SK-N-SH (cell line): Measurements from ENCODE around the gene SIGLEC6. TPM values are rescaled to one million over a fixed set of nuclear protein-coding genes. Genes with fewer than 3 reads are reported as not detected.

ENCODE experiments used
- CTCF ChIA-PET: fragments of 300-600, 350-600 bp; formaldehyde crosslinking; extraction: SDS; loops from one replicate; lab custom pipeline; 2021; lab: Yijun Ruan, JAX
- POLR2A ChIA-PET: fragments of 350-600 bp; sonication (Branson Sonifier 250); formaldehyde crosslinking; extraction: SDS; loops from one replicate; lab custom pipeline; 2020; ENCODE audit warnings: antibody characterized with exemption, inconsistent platforms; lab: Yijun Ruan, JAX
- DNase-seq: peaks from one replicate; pipeline ENCODE4 v3.0.0; 2012
- H2AFZ ChIP-seq: fragments of 200-600 bp; sonication (generic); 2 replicates; pipeline ENCODE4 v1.8.1; 2016; ENCODE audit warnings: antibody characterized with exemption, mild to moderate bottlenecking, low read depth
- H3F3A ChIP-seq: fragments of 200-600 bp; sonication (generic); replicated peaks from 2 replicates; pipeline ENCODE3; 2016; ENCODE audit warnings: antibody characterized with exemption, mild to moderate bottlenecking; ENCODE audit not compliant: insufficient read depth
- H3K27ac ChIP-seq, 2 experiments: fragments of 200-500 bp in 1 of 2; fragments of 200-600 bp in 1 of 2; sonication (Bioruptor generic) in 1 of 2; sonication (generic), shearing (Covaris generic) in 1 of 2; 2 replicates each; pipeline versions ENCODE4 v1.5.1 to v1.6.1; 2014 to 2016; ENCODE audit warnings: low read depth in 2 of 2, inconsistent platforms in 1 of 2, low read length in 1 of 2, mild to moderate bottlenecking in 1 of 2, mixed read lengths in 1 of 2
- H3K27me3 ChIP-seq: fragments of 200-600 bp; sonication (generic), shearing (Covaris generic); 2 replicates; pipeline ENCODE4 v1.6.1; 2016; ENCODE audit warnings: mixed run types; ENCODE audit not compliant: insufficient read depth
- H3K36me3 ChIP-seq, 2 experiments: fragments of 200-500 bp in 1 of 2; fragments of 200-600 bp in 1 of 2; sonication (Bioruptor generic) in 1 of 2; sonication (generic) in 1 of 2; replicated peaks in 1 of 2; 2 replicates each; pipeline versions ENCODE3 to v1.5.1; 2014 to 2016; ENCODE audit warnings: low read length in 1 of 2, mild to moderate bottlenecking in 1 of 2; ENCODE audit not compliant: insufficient read depth in 2 of 2, control insufficient read depth in 1 of 2
- H3K4me1 ChIP-seq, 2 experiments: fragments of 200-500 bp in 1 of 2; fragments of 200-600 bp in 1 of 2; sonication (Bioruptor generic) in 1 of 2; sonication (generic), shearing (Covaris generic) in 1 of 2; 2 replicates each; pipeline versions ENCODE4 v1.5.1 to v1.6.1; 2014 to 2016; ENCODE audit warnings: low read depth in 1 of 2, low read length in 1 of 2, mixed run types in 1 of 2; ENCODE audit not compliant: insufficient read depth in 2 of 2, control insufficient read depth in 1 of 2
- H3K4me2 ChIP-seq: fragments of 200-600 bp; sonication (generic), shearing (Covaris generic); 2 replicates; pipeline ENCODE4 v1.6.1; 2017; ENCODE audit warnings: mixed run types
- H3K4me3 ChIP-seq, 2 experiments: fragments of 200-500 bp in 1 of 2; fragments of 200-600 bp in 1 of 2; sonication (Bioruptor generic) in 1 of 2; sonication (generic), shearing (Covaris generic) in 1 of 2; 2 replicates each; pipeline versions ENCODE4 v1.5.1 to v1.8.1; 2014 to 2016; ENCODE audit warnings: low read depth in 2 of 2, inconsistent platforms in 1 of 2, low read length in 1 of 2, mild to moderate bottlenecking in 1 of 2, mixed read lengths in 1 of 2, moderate library complexity in 1 of 2
- H3K79me2 ChIP-seq: fragments of 200-600 bp; sonication (generic); 2 replicates; pipeline ENCODE4 v1.8.1; 2017; ENCODE audit warnings: mild to moderate bottlenecking; ENCODE audit not compliant: insufficient read depth
- H3K9ac ChIP-seq: fragments of 200-600 bp; sonication (generic); 2 replicates; pipeline ENCODE4 v1.6.1; 2017; ENCODE audit warnings: mixed run types
- H3K9me2 ChIP-seq: fragments of 200-600 bp; sonication (generic); 2 replicates; pipeline ENCODE4 v1.6.1; 2017; ENCODE audit warnings: mixed run types
- H3K9me3 ChIP-seq: fragments of 200-600 bp; sonication (generic); 2 replicates; pipeline ENCODE4 v1.6.1; 2017; ENCODE audit warnings: mixed run types, mild to moderate bottlenecking, moderate library complexity
- H4K20me1 ChIP-seq: fragments of 200-600 bp; sonication (generic); 2 replicates; pipeline ENCODE4 v1.6.1; 2017; ENCODE audit warnings: mild to moderate bottlenecking, mixed run types; ENCODE audit not compliant: insufficient read depth
- FOXJ3 ChIP-seq: sonication (generic); formaldehyde crosslinking; IDR thresholded peaks from 2 replicates; pipeline ENCODE4 v1.5.1; 2020; ENCODE audit warnings: mild to moderate bottlenecking, missing genetic modification reagents
- MAX ChIP-seq: IDR thresholded peaks from 2 replicates; pipeline ENCODE4 v1.4.0; 2012; ENCODE audit warnings: low read depth
- MXI1 ChIP-seq: IDR thresholded peaks from 2 replicates; pipeline ENCODE4 v1.6.1; 2012; ENCODE audit warnings: mild to moderate bottlenecking, low read depth, low read length, improper control_type of control experiment
- PBX3 ChIP-seq: IDR thresholded peaks from 2 replicates; pipeline ENCODE4; 2012
- POLR2AphosphoS5 ChIP-seq: IDR thresholded peaks from 2 replicates; pipeline ENCODE4 v1.6.1; 2012; ENCODE audit warnings: low read depth, low read length
- REST ChIP-seq: IDR thresholded peaks from 2 replicates; pipeline ENCODE4 v1.6.1; 2012; ENCODE audit warnings: mild to moderate bottlenecking, low read depth, low read length, moderate library complexity
- SIN3A ChIP-seq: IDR thresholded peaks from 2 replicates; pipeline ENCODE4 v1.6.1; 2012; ENCODE audit warnings: low read depth, mild to moderate bottlenecking, low read length, moderate library complexity, borderline replicate concordance
- TCF12 ChIP-seq: IDR thresholded peaks from 2 replicates; pipeline ENCODE4 v1.4.0; 2012
- WGBS: methylation state at CpG from one replicate; pipeline ENCODE4 v1.1.6; 2017; ENCODE audit warnings: low lambda C conversion rate; 5-methylcytosine and 5-hydroxymethylcytosine counted together
- polyA plus RNA-seq, 3 experiments: library from polyadenylated mRNA; depleted of rRNA; stranded (reverse); fragments of >200 nt; gene quantifications; 2 replicates each; pipeline ENCODE4 v1.2.3, GENCODE V29; 2012

The SIGLEC6 gene
- polyA plus RNA-seq, 1 of the 3 experiments (the other 2 are of a cell fraction) = not detected

GRCh38 chr19:51488491-51488890 is 43.0 kb downstream of the SIGLEC6 start (continued):
- TF ChIP-seq REST (no peak), PBX3 (no peak)

GRCh38 chr19:51485960-51486660 is 45.4 kb downstream of the SIGLEC6 start:
- Histone ChIP-seq H3K4me3 (no peak overlapping the region), H3K9me2 (no peaks in the 10 kb centered on the region), H3K4me1 (no peaks in the 10 kb centered on the region), H3F3A (no peaks in the 10 kb centered on the region), H4K20me1 (no peaks in the 10 kb centered on the region), H3K27ac (no peak overlapping the region), H3K4me2 (no peak overlapping the region), H3K9me3 (no peaks in the 10 kb centered on the region), H3K79me2 (no peaks in the 10 kb centered on the region), H3K27me3 (peaks cover 8% of the 10 kb centered on the region; the same call in 1 of the 2 replicates), H3K36me3 (no peaks in the 10 kb centered on the region), H2AFZ (no peak overlapping the region), H3K9ac (no peak overlapping the region)
- WGBS = 10% methylated on average over 3 of the region's 5 CpGs
- TF ChIP-seq MXI1 (no peak), POLR2AphosphoS5 (no peak), MAX (no peak), FOXJ3 (CRISPR knock-in tag) (no peak), TCF12 (no peak), REST (no peak), SIN3A (no peak)
- ChIA-PET CTCF (interaction anchor here (1.3 to 2.9 kb wide), 2 partner anchors 13 to 175 kb away, joined by 4 to 20 read pairs; no protein-coding TSS in a partner anchor), POLR2A (no interaction called here)
- no peak for DNase-seq
